Nephron (organoid): ENCODE measurements around the gene GRIK4.
A peak's percentile ranks its signal among the peaks of the same experiment; 100 is the strongest.

Source experiments
- H3K27ac Mint-ChIP-seq, 3 experiments: 2 replicates each; pipeline ENCODE4 v1.8.0; 2020; ENCODE audit warnings: mixed read lengths in 3 of 3, mild to moderate bottlenecking in 2 of 3, moderate library complexity in 1 of 3
- H3K27me3 Mint-ChIP-seq: 2 replicates; pipeline ENCODE4 v1.8.0; 2021; ENCODE audit warnings: low read depth, mild to moderate bottlenecking, moderate library complexity, mixed read lengths
- H3K36me3 Mint-ChIP-seq: 2 replicates; pipeline ENCODE4 v1.8.0; 2020; ENCODE audit warnings: low read depth, mixed read lengths
- H3K4me1 Mint-ChIP-seq: 2 replicates; pipeline ENCODE4 v1.8.0; 2020; ENCODE audit warnings: mixed read lengths
- H3K4me3 Mint-ChIP-seq, 3 experiments: 2 replicates each; pipeline ENCODE4 v1.8.0; 2020; ENCODE audit warnings: mild to moderate bottlenecking in 3 of 3, mixed read lengths in 3 of 3, moderate library complexity in 2 of 3
- H3K9me3 Mint-ChIP-seq: 2 replicates; pipeline ENCODE4 v1.8.0; 2020; ENCODE audit warnings: mixed read lengths
- TF ChIP-seq, protein P1 (sequence below), 3 experiments: fragments of 200-600 bp; sonication (generic); IDR thresholded peaks; one replicate each; pipeline ENCODE4 v1.5.0; 2021; ENCODE audit warnings: antibody characterized with exemption in 3 of 3; ENCODE audit not compliant: unreplicated experiment in 3 of 3

Gene GRIK4

DNA sequence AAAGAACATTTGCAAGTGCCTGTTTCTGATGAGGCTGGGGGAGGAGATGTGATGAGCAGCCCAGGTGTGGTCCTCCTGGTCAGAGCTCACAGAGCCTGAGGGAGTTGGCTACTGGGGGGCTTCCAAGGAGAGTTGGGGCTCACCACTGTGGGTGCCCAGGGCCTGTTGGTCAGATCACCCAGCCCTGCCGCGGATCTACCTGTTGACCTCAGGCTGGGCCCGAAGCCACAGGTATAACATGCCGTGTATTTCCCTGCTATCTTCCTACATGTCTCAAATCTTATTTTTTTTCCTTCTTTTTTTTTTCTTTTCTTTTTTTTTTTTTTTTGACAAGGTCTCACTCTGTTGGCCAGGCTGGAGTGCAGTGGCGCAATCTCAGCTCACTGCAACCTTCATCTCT lies 312.7 kb downstream of the GRIK4 start:
- Mint-ChIP-seq H3K9me3 (no peaks in the 10 kb centered on the region), H3K27ac (no peak overlapping the region), H3K36me3 (no peaks in the 10 kb centered on the region), H3K27me3 (peaks cover 36% of the 10 kb centered on the region), H3K4me3 (no peak overlapping the region), H3K4me1 (peaks cover 26% of the 10 kb centered on the region)
- TF ChIP-seq, protein P1, sequence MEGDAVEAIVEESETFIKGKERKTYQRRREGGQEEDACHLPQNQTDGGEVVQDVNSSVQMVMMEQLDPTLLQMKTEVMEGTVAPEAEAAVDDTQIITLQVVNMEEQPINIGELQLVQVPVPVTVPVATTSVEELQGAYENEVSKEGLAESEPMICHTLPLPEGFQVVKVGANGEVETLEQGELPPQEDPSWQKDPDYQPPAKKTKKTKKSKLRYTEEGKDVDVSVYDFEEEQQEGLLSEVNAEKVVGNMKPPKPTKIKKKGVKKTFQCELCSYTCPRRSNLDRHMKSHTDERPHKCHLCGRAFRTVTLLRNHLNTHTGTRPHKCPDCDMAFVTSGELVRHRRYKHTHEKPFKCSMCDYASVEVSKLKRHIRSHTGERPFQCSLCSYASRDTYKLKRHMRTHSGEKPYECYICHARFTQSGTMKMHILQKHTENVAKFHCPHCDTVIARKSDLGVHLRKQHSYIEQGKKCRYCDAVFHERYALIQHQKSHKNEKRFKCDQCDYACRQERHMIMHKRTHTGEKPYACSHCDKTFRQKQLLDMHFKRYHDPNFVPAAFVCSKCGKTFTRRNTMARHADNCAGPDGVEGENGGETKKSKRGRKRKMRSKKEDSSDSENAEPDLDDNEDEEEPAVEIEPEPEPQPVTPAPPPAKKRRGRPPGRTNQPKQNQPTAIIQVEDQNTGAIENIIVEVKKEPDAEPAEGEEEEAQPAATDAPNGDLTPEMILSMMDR (IDR thresholded peaks at IDR 0.05; ENCODE audit: unreplicated experiment in 3 of 3) = no peak

DNA sequence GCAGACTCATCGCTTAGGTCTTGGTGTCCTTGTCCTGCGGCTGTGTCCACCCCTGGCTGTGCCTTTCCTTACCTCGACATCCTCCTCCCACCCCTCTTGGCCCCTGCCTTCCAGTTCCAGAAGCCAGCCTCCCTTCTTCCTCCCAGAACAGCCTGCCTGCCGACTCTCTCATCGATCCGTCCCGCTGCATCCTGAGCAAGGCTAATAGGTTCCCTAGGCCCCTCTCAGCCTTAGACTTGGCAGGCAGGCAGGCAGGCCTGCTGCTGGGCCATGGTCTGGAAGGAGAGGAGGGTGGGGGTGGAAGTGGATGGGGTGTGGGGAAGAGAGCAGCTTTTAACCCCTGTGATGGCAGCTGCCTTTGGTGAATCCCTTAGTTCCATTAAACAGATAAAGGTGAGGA lies 315.6 kb downstream of the GRIK4 start:
- H3K36me3 Mint-ChIP-seq = no peaks in the 10 kb centered on the region
- TF ChIP-seq, protein P1 (IDR thresholded peaks at IDR 0.05; ENCODE audit: unreplicated experiment in 3 of 3) = no peak
- H3K27me3 Mint-ChIP-seq = peaks cover 31% of the 10 kb centered on the region
- H3K4me1 Mint-ChIP-seq = peaks cover 30% of the 10 kb centered on the region
- no peaks in the 10 kb centered on the region for H3K9me3 Mint-ChIP-seq
- no peak overlapping the region for H3K4me3 Mint-ChIP-seq
- peak overlapping the region in 2 of 3 experiments; percentile 20 to 53 for H3K27ac Mint-ChIP-seq

DNA sequence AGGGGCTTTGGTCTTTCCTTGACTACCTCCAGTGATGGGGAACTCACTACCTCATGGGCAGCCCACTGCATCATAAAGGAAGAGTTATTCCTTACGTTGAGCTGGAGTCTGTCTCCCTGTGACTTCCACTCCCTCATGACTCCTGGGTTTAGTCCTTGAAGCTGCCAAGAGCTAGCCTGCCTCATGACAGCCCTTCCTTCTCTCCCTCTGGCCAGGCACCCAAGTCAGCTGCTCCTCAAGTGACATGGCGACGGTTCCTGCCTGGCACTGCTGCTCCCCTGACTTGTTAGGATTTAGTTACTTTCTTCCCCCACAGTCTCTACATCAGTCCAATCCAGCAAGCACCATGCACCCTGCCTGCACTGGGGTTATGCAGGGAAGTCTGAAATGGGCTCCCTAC lies 316.3 kb downstream of the GRIK4 start:
- TF ChIP-seq, protein P1 (IDR thresholded peaks at IDR 0.05; ENCODE audit: unreplicated experiment in 3 of 3) = no peak
- no peak overlapping the region for H3K27ac Mint-ChIP-seq
- H3K4me1 Mint-ChIP-seq = peaks cover 34% of the 10 kb centered on the region
- H3K9me3 Mint-ChIP-seq = no peaks in the 10 kb centered on the region
- no peak overlapping the region for H3K4me3 Mint-ChIP-seq
- H3K27me3 Mint-ChIP-seq = peaks cover 35% of the 10 kb centered on the region
- no peaks in the 10 kb centered on the region for H3K36me3 Mint-ChIP-seq

DNA sequence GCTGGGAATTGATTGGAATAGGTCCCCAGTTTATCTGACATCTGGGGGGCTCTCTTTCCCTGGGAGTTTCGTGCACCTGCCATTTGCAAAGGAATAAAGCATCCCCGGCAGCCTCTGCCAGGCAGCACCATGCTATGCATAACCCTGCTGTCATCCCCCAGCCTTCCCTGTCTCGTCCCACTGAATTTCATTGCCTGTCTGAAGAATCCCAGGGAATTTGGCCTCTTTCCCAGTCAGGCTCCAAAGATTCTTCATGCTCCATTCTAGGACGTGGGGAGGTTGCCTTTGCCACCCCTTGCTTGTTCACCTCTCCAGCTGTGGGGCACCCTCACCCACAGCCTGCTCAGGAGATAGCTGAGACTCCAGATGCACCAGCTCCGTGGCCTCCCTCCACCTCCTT lies 317.3 kb downstream of the GRIK4 start:
- TF ChIP-seq, protein P1 (IDR thresholded peaks at IDR 0.05; ENCODE audit: unreplicated experiment in 3 of 3) = no peak
- Mint-ChIP-seq H3K4me3 (no peak overlapping the region), H3K9me3 (no peaks in the 10 kb centered on the region), H3K4me1 (peaks cover 42% of the 10 kb centered on the region), H3K27me3 (peaks cover 31% of the 10 kb centered on the region), H3K27ac (peak overlapping the region in 1 of 3 experiments; percentile 44), H3K36me3 (no peaks in the 10 kb centered on the region)

DNA sequence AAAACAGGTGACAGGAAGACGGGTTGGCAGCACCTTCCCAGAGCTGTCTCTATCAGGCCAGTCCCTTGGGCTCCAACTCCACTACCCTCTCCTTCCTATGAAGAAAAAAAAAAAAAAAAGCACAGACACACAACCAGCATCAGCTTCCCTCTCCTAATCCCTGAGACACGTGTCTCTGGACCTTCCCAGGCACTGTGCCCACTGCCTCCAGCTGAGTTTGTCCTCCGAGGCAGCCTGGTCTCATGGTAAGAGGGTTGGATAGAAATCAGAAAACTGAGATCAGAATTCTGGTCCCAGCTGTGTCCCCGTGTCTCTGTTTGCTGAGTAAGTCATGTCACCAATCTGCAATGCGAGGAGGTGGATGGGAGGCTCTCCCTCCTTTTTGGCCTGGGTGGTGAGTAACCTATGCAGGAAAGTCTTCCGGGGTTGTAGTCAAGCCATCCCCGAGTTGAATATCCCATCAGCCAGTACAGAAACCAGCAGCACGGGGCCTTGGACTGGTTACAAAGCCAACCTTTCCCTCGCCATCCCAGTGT lies 318.6 kb downstream of the GRIK4 start:
- TF ChIP-seq, protein P1 (IDR thresholded peaks at IDR 0.05; ENCODE audit: unreplicated experiment in 3 of 3) = no peak
- Mint-ChIP-seq H3K27ac (peak overlapping the region in 1 of 3 experiments; percentile 37), H3K4me3 (no peak overlapping the region), H3K9me3 (no peaks in the 10 kb centered on the region), H3K4me1 (peaks cover 44% of the 10 kb centered on the region), H3K36me3 (no peaks in the 10 kb centered on the region), H3K27me3 (peaks cover 31% of the 10 kb centered on the region)

DNA sequence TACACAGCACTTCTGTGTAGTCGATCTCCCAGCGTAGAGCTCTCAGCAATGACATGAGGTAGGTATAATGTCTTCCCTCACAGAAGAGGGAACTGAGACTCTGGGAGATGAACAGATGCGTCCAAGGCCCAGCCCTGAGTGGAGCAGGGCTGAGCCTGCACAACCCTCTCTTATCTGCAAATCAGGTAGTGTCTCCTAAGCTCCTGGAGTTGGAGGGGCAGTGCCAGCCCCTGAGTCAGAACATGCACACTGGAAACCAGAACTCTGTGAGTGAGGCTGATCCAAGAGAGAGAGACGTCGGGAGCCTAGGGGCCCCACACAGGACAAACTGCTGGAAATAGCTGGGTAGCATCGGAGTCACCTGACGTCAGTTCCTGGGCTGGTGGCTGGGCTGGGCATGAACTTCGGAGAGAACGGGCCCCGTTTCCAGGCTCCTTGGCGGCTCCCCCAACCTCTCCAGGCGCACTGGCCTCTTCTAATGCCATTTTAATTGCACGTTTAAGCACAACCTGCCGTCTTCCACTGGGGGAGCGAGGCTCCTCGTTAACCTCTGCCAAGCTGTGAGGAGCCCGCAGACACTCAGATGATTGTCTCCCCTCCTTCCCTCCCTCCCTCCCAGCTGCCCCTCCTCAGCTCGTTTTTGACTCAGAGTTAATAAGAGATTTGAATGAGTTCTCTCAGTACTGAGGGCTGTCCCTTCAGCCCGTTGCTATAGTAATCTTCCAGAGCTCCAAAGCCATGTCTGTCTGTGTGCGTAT lies 321.1 kb downstream of the GRIK4 start:
- Mint-ChIP-seq H3K9me3 (no peaks in the 10 kb centered on the region), H3K4me3 (no peak overlapping the region), H3K4me1 (peaks cover 49% of the 10 kb centered on the region), H3K36me3 (no peaks in the 10 kb centered on the region), H3K27ac (peak overlapping the region; percentile 4 to 7 (median 5)), H3K27me3 (peaks cover 38% of the 10 kb centered on the region)
- TF ChIP-seq, protein P1 (IDR thresholded peaks at IDR 0.05; ENCODE audit: unreplicated experiment in 3 of 3) = no peak
